Ammon's horn (tissue), 1 donor: Measurements from ENCODE around the gene IFIT5.
A peak's percentile ranks its signal among the peaks of the same experiment; 100 is the strongest.
"Not testable (repeated sequence)": the region's sequence is repeated elsewhere in the genome, so short reads cannot be mapped to it uniquely, and the experiment has no call there.

Source experiments
- DNase-seq: peaks from one replicate; pipeline ENCODE4 v3.0.0-alpha.2; 2016; ENCODE audit warnings: low spot score

IFIT5 gene

GRCh38 chr10:89392974-89393373 is 21.4 kb upstream of the IFIT5 start:
- peak; percentile 55 for DNase-seq

DNA sequence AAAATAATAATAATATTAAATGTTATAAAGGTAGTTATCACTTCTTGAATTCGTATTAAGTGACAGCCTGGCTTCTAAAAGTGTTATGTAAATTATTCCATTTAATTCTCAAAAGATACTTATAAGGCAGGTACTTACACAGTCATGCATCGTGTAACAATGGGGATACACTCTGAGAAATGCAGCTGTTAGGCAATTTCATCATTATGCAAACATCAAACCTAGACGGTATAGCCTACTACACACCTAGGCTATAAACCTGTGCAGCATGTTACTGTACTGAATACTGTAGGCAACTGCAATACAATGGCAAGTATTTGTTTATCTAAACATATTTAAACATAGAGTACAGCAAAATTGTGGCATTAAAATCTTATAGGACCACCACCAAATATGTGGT is 20.5 kb upstream of the IFIT5 start:
- DNase-seq, result no peak

DNA sequence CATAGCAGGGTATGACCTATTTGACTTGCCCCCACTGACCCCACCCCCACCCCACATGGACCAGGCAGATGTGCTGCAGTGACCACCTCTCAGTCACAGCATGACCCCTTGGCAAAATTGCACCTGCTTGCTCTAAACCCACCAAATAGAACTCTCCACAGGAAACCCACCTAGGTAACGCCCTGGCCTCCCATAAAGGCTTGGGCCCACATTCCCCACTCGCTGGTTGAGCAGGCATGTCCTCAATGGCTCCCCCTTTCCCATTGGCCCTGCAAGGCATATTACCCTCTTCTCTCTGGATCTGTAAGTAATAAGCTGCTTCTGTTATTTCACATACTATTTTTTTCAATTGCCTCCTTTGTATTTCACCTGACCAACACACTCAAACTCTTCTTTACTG is 19.2 kb upstream of the IFIT5 start:
- no peak for DNase-seq

DNA sequence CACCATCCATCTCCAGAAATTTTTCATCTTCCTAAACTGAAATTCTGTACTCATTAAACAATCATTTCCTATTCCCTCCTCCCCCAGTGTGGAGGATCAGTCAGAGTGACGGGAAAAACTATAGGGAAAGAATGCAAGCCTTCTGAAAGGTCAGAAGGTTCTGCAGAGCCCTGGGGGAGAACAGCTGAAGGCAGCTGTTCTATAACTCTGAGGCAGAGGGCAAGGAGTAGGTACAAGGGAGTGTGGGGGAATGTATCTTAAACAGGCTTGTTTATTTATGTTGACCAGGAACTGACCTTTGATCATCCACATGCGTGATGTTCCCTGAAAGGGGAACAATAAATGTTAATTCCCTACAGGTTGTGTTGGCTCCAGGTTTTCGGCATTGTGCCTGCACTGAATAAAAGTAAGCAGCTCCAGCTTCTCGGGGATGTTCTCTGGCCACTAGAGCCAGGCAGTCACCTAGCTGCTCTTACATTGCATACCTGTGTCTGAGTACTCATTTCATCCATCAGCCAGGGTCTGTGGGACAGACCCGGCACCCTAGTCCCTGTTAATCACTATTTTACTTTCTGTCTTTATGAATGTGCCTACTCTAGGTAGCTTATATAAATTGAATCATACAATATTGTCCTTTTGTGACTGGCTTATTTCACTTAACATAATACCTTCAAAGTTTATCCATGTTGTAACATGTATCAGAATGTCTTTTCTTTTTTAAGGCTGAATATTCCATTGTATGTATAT is 16.2 kb upstream of the IFIT5 start:
- no peak for DNase-seq

- no peak for DNase-seq
Observed at GRCh38 chr10:89399956-89400355, 14.4 kb upstream of the IFIT5 start.

GRCh38 chr10:89403043-89403442 is 11.3 kb upstream of the IFIT5 start:
- no peak for DNase-seq

DNA sequence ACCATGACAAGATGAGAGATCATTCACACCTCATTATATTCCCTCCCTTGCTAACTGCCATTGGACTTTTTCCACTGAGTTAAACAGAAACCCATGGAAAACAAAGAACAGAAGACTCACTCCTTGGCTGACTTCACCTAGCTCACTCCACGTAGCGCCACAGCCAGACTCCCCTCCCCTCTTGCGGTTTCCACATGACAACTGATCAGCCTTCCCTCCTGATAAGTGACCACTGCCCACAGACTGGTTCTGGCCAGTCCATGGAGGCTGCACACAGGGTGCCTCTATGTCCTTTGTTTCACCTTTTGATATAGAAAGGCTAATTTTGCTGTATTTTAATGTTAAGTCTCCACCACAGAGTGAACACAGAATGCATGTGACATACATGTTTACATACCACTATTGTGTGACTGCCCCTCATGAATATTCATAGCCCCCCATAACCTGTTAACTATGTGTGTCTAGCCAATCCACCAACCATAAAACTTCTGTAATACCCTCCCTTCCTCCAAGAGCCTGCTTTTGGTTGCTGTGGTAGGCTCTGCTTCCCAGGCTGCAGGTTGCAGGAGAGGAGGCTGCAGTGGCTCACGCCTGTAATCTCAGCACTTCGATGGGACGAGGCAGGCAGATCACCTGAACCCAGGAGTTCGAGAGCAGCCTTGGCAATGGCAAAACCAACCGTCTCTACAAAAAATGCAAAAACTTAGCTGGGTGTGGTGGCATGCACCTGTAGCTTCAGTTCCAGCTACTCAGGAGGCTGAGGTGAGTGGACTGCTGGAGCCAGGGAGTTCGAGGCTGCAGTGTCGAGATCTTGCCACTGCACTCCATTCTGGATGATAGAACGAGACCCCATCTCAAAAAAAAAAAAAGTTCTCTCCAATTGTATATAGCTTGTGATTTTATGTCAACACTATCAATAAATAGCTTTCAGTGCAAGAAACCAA is 10.0 kb upstream of the IFIT5 start:
- no peak for DNase-seq

DNA sequence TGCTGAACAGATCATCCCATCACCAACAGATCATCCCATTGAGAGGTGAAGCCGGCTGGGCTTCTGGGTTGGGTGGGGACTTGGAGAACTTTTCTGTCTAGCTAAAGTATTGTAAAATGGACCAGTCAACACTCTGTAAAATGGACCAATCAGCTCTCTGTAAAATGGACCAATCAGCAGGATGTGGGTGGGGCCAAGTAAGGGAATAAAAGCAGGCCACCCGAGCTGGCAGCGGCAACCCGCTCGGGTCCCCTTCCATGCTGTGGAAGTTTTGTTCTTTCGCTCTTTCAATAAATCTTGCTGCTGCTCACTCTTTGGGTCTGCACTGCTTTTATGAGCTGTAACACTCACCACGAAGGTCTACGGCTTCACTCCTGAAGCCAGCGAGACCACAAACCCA is 8.2 kb upstream of the IFIT5 start:
- not testable (repeated sequence) for DNase-seq

DNA sequence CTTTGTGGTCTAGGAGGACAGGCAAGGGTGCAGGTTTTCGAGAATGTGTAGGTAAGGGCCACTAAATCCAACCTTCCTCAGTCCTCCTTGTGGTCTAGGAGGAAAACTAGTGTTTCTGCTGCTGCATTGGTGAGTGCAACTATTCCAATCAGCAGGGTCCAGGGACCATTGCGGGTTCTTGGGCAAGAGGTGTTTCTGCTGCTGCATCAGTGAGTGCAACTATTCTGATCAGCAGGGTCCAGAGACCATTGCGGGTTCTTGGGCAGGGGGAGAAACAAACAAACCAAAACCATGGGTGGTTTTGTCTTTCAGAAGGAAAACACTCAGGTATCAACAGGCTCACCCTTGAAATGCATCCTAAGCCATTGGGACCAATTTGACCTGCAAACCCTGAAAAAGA is 6.6 kb upstream of the IFIT5 start:
- DNase-seq, result not testable (repeated sequence)

DNA sequence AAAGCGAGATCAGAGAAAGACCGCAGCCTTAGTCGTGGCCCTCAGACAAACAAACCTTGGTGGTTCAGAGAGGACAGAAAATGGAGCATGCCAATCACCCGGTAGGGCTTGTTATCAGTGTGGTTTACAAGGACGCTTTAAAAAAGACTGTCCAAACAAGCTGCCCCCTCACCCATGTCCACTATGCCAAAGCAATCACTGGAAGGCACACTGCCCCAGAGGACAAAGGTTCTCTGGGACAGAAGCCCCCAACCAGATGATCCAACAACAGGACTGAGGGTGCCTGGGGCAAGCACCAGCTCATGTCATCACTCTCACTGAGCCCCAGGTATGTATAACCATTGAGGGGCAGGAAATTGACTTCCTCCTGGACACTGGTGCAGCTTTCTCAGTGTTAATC is 5.1 kb upstream of the IFIT5 start:
- not testable (repeated sequence) for DNase-seq

DNA sequence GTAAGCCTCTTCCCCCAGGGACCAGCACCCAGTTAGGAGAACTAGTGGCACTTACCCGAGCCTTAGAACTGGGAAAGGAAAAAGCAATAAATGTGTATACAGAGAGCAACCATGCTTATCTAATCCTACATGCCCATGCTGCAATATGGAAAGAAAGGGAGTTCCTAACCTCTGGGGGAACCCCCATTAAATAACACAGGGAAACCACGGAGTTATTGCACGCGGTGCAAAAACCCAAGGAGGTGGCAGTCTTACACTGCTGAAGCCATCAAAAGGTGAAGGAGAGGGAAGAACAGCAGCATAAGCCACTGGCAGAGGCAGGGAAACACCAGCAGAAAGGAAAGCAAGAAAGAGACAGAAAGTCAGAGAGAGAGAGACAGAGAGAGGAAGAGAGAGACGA is 3.8 kb upstream of the IFIT5 start:
- not testable (repeated sequence) for DNase-seq

GRCh38 chr10:89411135-89411534 is 3.2 kb upstream of the IFIT5 start:
- not testable (repeated sequence) for DNase-seq

DNA sequence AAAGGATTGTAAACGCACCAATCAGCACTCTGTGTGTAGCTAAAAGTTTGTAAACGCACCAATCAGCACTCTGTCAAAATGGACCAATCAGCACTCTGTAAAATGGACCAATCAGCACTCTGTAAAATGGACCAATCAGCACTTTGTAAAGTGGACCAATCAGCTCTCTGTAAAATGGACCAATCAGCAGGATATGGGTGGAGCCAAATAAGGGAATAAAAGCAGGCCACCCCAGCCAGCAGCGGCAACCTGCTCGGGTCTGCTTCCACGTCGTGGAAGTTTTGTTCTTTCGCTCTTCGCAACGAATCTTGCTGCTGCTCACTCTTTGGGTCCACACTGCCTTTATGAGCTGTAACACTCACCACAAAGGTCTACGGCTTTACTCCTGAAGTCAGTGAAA is 2.1 kb upstream of the IFIT5 start:
- not testable (repeated sequence) for DNase-seq

DNA sequence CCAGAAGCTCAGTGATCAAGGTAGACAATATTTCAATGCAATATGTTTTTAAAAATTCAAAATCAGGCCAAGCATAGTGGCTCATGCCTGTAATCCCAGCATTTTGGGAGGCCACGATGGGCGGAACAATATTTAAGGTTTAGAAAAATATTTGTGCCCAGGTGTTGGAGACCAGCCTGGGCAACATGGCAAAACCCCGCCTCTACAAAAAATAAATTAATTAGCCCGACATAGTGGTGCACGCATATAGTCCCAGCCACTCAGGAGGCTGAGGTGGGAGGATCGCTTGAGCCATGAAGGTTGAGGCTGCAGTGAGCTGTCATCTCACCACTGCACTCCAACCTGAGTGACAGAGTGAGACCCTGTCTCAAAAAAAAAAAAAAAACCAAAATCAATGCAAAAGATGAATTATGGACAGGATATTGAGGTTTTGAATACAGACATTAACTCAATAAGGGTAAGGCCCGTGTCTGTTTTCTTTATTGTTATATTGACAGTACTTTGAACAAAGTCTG is 913 bp upstream of the IFIT5 start:
- no peak for DNase-seq

DNA sequence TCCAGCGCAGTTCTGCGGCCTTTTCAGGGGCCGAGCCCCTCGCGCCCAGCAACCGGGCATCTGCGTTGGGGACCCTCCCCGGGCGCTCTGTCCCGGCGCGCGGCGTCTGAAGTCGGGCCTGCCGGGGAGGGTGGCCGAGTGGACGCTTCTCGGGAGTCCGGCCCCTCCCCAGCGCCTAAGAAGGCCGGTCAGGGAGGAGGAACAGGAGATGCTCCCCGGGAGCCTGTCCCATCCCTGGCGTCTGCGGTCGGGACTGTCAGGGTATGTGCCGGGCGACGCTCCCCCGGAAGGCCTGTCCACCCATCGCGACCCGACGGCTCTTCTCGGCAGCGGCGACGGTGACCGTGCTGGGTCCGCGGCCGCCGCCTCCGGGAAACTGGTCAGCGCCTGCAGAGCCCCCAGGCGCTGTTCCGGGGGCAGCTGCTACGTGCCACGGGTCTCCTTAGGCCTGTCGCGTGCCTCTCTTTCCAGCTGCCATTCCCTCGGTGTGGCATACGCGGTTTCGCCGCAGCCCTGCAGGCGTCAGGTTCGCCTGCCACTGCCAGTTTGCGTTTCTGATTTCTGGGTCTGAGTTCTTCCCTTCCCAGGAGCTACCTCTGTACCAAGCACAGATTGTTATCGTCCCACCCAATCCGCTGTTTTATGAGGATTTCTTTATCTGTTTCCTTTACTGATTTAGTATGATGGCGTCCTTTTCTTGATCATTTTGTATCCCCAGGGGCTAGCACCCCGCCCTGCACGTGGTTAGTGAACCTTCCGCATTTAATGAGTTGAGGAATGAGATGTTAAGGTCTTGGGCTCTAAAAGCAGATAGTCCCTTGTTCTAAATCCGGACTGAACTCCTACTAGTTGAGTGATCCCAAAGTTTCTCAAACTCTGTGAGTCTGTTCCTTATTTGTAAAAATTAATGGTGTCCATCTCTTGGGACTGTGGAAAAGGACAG is 782 bp downstream of the IFIT5 start:
- DNase-seq, result peak; percentile 66

DNA sequence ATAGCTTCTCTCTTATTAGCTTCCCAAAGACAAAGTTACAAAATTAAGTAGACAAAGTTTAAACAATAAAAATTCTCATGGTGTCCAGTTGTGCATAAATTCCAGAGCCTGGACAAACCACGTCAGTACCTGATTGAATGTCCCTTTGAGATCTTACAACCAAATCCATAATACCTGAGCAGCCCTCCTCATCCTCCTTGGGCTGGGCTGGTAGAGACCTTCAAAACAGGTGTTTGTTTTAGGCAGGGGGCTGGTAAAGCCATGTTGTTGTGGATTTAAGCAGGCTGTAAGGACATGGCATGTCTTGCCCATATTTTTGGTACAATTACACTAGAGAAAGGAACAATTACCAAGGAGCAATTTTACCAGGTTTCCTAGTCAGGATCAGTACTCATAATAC is 2.1 kb downstream of the IFIT5 start:
- no peak for DNase-seq

GRCh38 chr10:89419548-89419947 is 5.2 kb downstream of the IFIT5 start:
- DNase-seq, result no peak

GRCh38 chr10:89421018-89421476 is 6.7 kb downstream of the IFIT5 start:
- DNase-seq, result no peak

DNA sequence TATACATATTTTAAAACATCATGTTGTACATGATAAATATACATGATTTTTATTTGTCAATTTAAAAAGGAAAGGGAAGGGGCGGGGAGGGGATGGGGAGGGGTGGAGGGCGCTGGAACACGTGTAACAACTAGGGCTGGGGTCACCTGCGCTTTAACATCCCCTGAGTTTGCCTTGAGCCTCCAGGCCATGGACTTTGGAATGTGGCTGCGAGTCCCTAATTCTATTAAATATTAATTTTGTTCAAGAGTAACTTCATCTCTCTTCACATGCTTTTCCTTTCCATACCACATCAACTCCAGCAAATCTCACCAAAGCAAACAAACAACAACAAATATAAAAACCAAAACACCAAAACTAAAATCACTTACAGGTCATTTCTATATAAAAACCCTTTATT is 10.6 kb downstream of the IFIT5 start:
- DNase-seq, result no peak

DNA sequence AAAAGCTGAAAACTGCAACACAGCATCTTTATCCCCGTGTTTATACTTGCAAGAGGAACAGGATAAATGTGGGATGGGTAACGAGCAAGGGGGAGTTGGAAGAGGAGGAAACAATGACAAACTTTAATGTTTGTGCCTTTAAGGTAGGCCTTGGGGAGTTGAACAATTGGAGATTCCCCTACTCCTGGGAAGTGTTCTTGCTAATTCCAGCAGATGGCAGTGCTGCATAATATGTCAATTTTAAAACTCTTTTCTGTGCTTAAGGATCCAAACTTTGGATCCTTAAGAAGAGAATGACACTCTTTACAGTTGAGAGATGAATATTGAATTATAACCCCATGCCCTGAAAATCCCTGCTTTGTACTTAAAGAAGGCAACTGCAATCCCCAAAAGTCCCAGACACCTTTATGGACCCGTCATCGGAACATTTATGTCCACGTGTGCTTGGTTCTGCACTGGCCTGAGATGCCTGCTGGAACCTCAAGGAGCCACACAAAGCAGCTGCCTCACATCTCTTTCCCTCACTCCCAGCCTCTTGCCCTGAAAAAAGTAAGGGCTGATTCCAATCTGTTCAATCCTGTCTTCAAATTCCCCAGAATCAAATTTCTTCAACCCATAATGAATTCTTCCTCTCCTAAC is 12.0 kb downstream of the IFIT5 start:
- peak; percentile 62 for DNase-seq

GRCh38 chr10:89427629-89428028 is 13.3 kb downstream of the IFIT5 start:
- DNase-seq, result no peak
